Right lobe of liver (tissue), 4 donors: ENCODE measurements around the gene ZNF735.

Source experiments
- POLR2A ChIP-seq: fragments of 450-650 bp; IDR thresholded peaks from one replicate; pipeline ENCODE4 v1.6.1; 2017; ENCODE audit warnings: antibody characterized with exemption, mild to moderate bottlenecking
- TF ChIP-seq, protein P1 (sequence below), 4 donors: fragments of 200-600 bp in 3 of 4; fragments of 450-650 bp in 1 of 4; IDR thresholded peaks; one replicate each; pipeline versions ENCODE4 v1.5.1 to v1.8.0; 2016 to 2022; ENCODE audit warnings: antibody characterized with exemption in 4 of 4, mild to moderate bottlenecking in 2 of 4
- donor health status: DM: no; HTN: no; CAD: no.
- donor health status: DM: no; HTN: no; CAD: no.
- donor health status: DM: no; HTN: yes; CAD: no.

- TF ChIP-seq, protein P1, sequence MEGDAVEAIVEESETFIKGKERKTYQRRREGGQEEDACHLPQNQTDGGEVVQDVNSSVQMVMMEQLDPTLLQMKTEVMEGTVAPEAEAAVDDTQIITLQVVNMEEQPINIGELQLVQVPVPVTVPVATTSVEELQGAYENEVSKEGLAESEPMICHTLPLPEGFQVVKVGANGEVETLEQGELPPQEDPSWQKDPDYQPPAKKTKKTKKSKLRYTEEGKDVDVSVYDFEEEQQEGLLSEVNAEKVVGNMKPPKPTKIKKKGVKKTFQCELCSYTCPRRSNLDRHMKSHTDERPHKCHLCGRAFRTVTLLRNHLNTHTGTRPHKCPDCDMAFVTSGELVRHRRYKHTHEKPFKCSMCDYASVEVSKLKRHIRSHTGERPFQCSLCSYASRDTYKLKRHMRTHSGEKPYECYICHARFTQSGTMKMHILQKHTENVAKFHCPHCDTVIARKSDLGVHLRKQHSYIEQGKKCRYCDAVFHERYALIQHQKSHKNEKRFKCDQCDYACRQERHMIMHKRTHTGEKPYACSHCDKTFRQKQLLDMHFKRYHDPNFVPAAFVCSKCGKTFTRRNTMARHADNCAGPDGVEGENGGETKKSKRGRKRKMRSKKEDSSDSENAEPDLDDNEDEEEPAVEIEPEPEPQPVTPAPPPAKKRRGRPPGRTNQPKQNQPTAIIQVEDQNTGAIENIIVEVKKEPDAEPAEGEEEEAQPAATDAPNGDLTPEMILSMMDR (IDR thresholded peaks at IDR 0.05): no peak
- no peak for TF ChIP-seq POLR2A
Measured at GRCh38 chr7:64187408-64187807, 19.6 kb upstream of the ZNF735 start.
